ENCODE results near the gene SCD5.

GRCh38 chr4:82818664-82819662, 20.4 kb upstream of the SCD5 start:
- TF ChIP-seq LEF1 (IDR thresholded peaks at IDR 0.05; ENCODE audit: borderline replicate concordance) (no peak), FOXM1 (IDR thresholded peaks at IDR 0.05; ENCODE audit: borderline replicate concordance) (no peak), BHLHE40 (IDR thresholded peaks at IDR 0.05; ENCODE audit: borderline replicate concordance) (no peak), SP1 (IDR thresholded peaks at IDR 0.05) (no peak), SUZ12 (IDR thresholded peaks at IDR 0.05) (no peak)
